ENCODE measurements around the gene TRAPPC11. TPM values are rescaled to one million over a fixed set of nuclear protein-coding genes. Genes with fewer than 3 reads are reported as not detected.

The TRAPPC11 gene
- total RNA-seq, 1 donor from 2014 or later = 26.3 TPM

GRCh38 chr4:183746305-183747229 is 87.5 kb downstream of the TRAPPC11 start:
- H3K27me3 Mint-ChIP-seq (ENCODE audit: low read depth) = no peaks in the 10 kb centered on the region
- no peak overlapping the region for H3K27ac Mint-ChIP-seq (ENCODE audit: unreplicated experiment)
- H3K4me1 Mint-ChIP-seq (ENCODE audit: low read depth) = peaks cover 20% of the 10 kb centered on the region
- peaks cover 4% of the 10 kb centered on the region for H3K36me3 Mint-ChIP-seq (ENCODE audit: low read depth)
- TF ChIP-seq CTCF (IDR thresholded peaks at IDR 0.05) = no peak
- H3K4me3 Mint-ChIP-seq (ENCODE audit: unreplicated experiment) = no peak overlapping the region
- peaks cover 6% of the 10 kb centered on the region for H3K9me3 Mint-ChIP-seq (ENCODE audit: low read depth)
- no peak for DNase-seq (ENCODE audit: low spot score)

- H3K36me3 Mint-ChIP-seq (ENCODE audit: low read depth) = peaks cover 4% of the 10 kb centered on the region
- no peaks in the 10 kb centered on the region for H3K27me3 Mint-ChIP-seq (ENCODE audit: low read depth)
- no peak overlapping the region for H3K27ac Mint-ChIP-seq (ENCODE audit: unreplicated experiment)
- no peak overlapping the region for H3K4me3 Mint-ChIP-seq (ENCODE audit: unreplicated experiment)
- H3K4me1 Mint-ChIP-seq (ENCODE audit: low read depth) = peaks cover 20% of the 10 kb centered on the region
- DNase-seq (ENCODE audit: low spot score) = no peak
- H3K9me3 Mint-ChIP-seq (ENCODE audit: low read depth) = peaks cover 7% of the 10 kb centered on the region
- no peak for TF ChIP-seq CTCF (IDR thresholded peaks at IDR 0.05)
These were observed 88.3 kb downstream of the TRAPPC11 start for GRCh38 chr4:183747380-183747779.

- TF ChIP-seq CTCF (IDR thresholded peaks at IDR 0.05) = no peak
- peaks cover 7% of the 10 kb centered on the region for H3K9me3 Mint-ChIP-seq (ENCODE audit: low read depth)
- peak overlapping the region; percentile 77 for H3K27ac Mint-ChIP-seq (ENCODE audit: unreplicated experiment)
- DNase-seq (ENCODE audit: low spot score) = no peak
- no peaks in the 10 kb centered on the region for H3K27me3 Mint-ChIP-seq (ENCODE audit: low read depth)
- peaks cover 20% of the 10 kb centered on the region for H3K4me1 Mint-ChIP-seq (ENCODE audit: low read depth)
- no peak overlapping the region for H3K4me3 Mint-ChIP-seq (ENCODE audit: unreplicated experiment)
- H3K36me3 Mint-ChIP-seq (ENCODE audit: low read depth) = peaks cover 4% of the 10 kb centered on the region
These were observed 89.0 kb downstream of the TRAPPC11 start for GRCh38 chr4:183747931-183748670.

DNA sequence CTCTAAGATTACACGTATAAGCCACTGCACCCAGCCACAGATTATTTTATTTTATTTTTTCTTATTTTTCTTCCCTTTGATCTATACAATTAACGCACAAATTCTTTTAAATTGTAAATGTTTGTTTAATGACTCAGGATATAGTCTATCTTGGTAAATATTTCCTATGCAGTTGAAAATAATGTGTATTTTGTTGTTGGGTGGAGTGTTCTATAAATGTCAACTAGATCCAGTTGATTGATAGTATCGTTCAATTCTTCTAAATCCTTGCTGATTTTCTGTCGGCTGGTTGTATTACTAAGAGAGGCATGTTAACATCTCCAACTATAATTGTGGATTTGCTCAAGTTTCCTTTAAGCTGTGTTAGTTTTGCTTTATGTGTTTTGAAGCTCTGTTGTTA is 92.0 kb downstream of the TRAPPC11 start:
- H3K27me3 Mint-ChIP-seq (ENCODE audit: low read depth) = no peaks in the 10 kb centered on the region
- no peak overlapping the region for H3K27ac Mint-ChIP-seq (ENCODE audit: unreplicated experiment)
- no peak overlapping the region for H3K4me3 Mint-ChIP-seq (ENCODE audit: unreplicated experiment)
- H3K4me1 Mint-ChIP-seq (ENCODE audit: low read depth) = peaks cover 27% of the 10 kb centered on the region
- TF ChIP-seq CTCF (IDR thresholded peaks at IDR 0.05) = no peak
- no peak for DNase-seq (ENCODE audit: low spot score)
- peaks cover 4% of the 10 kb centered on the region for H3K36me3 Mint-ChIP-seq (ENCODE audit: low read depth)
- H3K9me3 Mint-ChIP-seq (ENCODE audit: low read depth) = peaks cover 7% of the 10 kb centered on the region

DNA sequence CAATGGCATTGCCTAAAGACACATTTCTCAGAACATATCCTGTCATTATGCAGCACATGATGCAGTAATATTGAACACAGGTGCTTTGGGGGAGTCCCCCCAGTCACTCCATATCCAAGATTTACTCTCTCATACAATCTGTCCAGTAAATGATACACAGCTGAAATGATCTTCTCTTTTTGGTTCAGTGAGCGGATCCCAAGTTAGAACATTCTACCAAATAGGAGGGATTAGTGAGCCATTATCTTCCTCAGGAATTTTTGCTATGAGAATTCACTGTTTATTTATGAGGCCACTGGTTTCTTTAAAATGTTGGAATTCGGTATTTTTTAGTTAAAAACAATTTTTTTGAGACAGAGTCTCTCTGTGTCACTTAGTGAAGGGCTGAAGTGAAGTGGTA is 96.5 kb downstream of the TRAPPC11 start:
- Mint-ChIP-seq H3K27ac (ENCODE audit: unreplicated experiment) (no peak overlapping the region), H3K36me3 (ENCODE audit: low read depth) (peaks cover 4% of the 10 kb centered on the region), H3K4me1 (ENCODE audit: low read depth) (peaks cover 7% of the 10 kb centered on the region), H3K4me3 (ENCODE audit: unreplicated experiment) (no peak overlapping the region), H3K27me3 (ENCODE audit: low read depth) (peaks cover 2% of the 10 kb centered on the region), H3K9me3 (ENCODE audit: low read depth) (peaks cover 7% of the 10 kb centered on the region)
- no peak for TF ChIP-seq CTCF (IDR thresholded peaks at IDR 0.05)
- no peak for DNase-seq (ENCODE audit: low spot score)
